Neuronal stem cell (in vitro differentiated cells): ENCODE data around the gene CHRNA1.

Experiments
- DNase-seq: peaks from one replicate; pipeline ENCODE4 v3.0.0-alpha.2; 2013; ENCODE audit warnings: low spot score
- H2AFZ ChIP-seq: one replicate; pipeline ENCODE4 v1.6.1; 2013; ENCODE audit warnings: mild to moderate bottlenecking, low read length, inconsistent platforms
- H2AK5ac ChIP-seq: 2 replicates; pipeline ENCODE4 v1.6.1; 2013; ENCODE audit warnings: low read depth, mild to moderate bottlenecking, inconsistent platforms, low read length, moderate library complexity, mixed read lengths
- H2BK120ac ChIP-seq: 2 replicates; pipeline ENCODE4 v1.6.1; 2013; ENCODE audit warnings: low read depth, mild to moderate bottlenecking, inconsistent platforms, low read length, moderate library complexity, mixed read lengths
- H2BK12ac ChIP-seq: one replicate; pipeline ENCODE4 v1.6.1; 2013; ENCODE audit warnings: low read length, inconsistent platforms
- H2BK15ac ChIP-seq: 2 replicates; pipeline ENCODE4 v1.6.1; 2013; ENCODE audit warnings: mild to moderate bottlenecking, low read length, inconsistent platforms, mixed read lengths
- H2BK5ac ChIP-seq: one replicate; pipeline ENCODE4 v1.6.1; 2013; ENCODE audit warnings: inconsistent platforms, mild to moderate bottlenecking, low read length, moderate library complexity
- H3K14ac ChIP-seq: one replicate; pipeline ENCODE4 v1.6.1; 2013; ENCODE audit warnings: low read length, inconsistent platforms
- H3K18ac ChIP-seq: 2 replicates; pipeline ENCODE4 v1.6.1; 2013; ENCODE audit warnings: low read length, inconsistent platforms
- H3K23ac ChIP-seq: 2 replicates; pipeline ENCODE4 v1.6.1; 2013; ENCODE audit warnings: low read depth, mild to moderate bottlenecking, mixed read lengths, low read length, inconsistent platforms; ENCODE audit not compliant: poor library complexity
- H3K27ac ChIP-seq: replicated peaks from 3 replicates; pipeline ENCODE4 v1.5.1; 2013; ENCODE audit warnings: low read length, inconsistent platforms
- H3K27me3 ChIP-seq, 3 experiments: 2 replicates each; pipeline ENCODE4 v1.6.1; 2013; ENCODE audit warnings: low read length in 3 of 3, mild to moderate bottlenecking in 2 of 3, inconsistent platforms in 1 of 3, low read depth in 1 of 3, mixed read lengths in 1 of 3, moderate library complexity in 1 of 3; ENCODE audit not compliant: control insufficient read depth in 3 of 3, insufficient read depth in 3 of 3
- H3K36me3 ChIP-seq, 2 donors: replicated peaks in 1 of 2; 2 replicates each; pipeline ENCODE4 v1.6.1; 2013; ENCODE audit warnings: low read length in 2 of 2; ENCODE audit not compliant: control insufficient read depth in 2 of 2, insufficient read depth in 2 of 2
- H3K4ac ChIP-seq: 2 replicates; pipeline ENCODE4 v1.6.1; 2013; ENCODE audit warnings: inconsistent platforms, mild to moderate bottlenecking, low read length, moderate library complexity
- H3K4me1 ChIP-seq, 2 donors: 1 replicate in 1 of 2; 2 replicates in 1 of 2; pipeline ENCODE4 v1.6.1; 2013; ENCODE audit warnings: low read length in 2 of 2, low read depth in 1 of 2; ENCODE audit not compliant: control insufficient read depth in 2 of 2, insufficient read depth in 1 of 2
- H3K4me2 ChIP-seq: one replicate; pipeline ENCODE4 v1.6.1; 2013; ENCODE audit warnings: mild to moderate bottlenecking, low read length, inconsistent platforms; ENCODE audit not compliant: insufficient read depth, poor library complexity, severe bottlenecking
- H3K4me3 ChIP-seq, 2 donors: 2 replicates each; pipeline ENCODE4 v1.5.1; 2013; ENCODE audit warnings: low read length in 2 of 2, mild to moderate bottlenecking in 2 of 2, inconsistent platforms in 1 of 2, moderate library complexity in 1 of 2
- H3K79me1 ChIP-seq: one replicate; pipeline ENCODE4 v1.6.1; 2013; ENCODE audit warnings: low read depth, mild to moderate bottlenecking, inconsistent platforms, low read length, moderate library complexity
- H3K9ac ChIP-seq: one replicate; pipeline ENCODE4 v1.6.1; 2013; ENCODE audit warnings: mild to moderate bottlenecking, low read depth, low read length, inconsistent platforms; ENCODE audit not compliant: poor library complexity
- H3K9me3 ChIP-seq, 2 donors: replicated peaks in 1 of 2; 2 replicates each; pipeline versions ENCODE3 to v1.6.1; 2013; ENCODE audit warnings: low read length in 2 of 2, mild to moderate bottlenecking in 2 of 2, inconsistent platforms in 1 of 2, low read depth in 1 of 2, mixed read lengths in 1 of 2, moderate library complexity in 1 of 2; ENCODE audit not compliant: control insufficient read depth in 2 of 2, insufficient read depth in 1 of 2
- H4K8ac ChIP-seq: one replicate; pipeline ENCODE4 v1.6.1; 2013; ENCODE audit warnings: low read depth, mild to moderate bottlenecking, inconsistent platforms, low read length, moderate library complexity
- H4K91ac ChIP-seq: one replicate; pipeline ENCODE4 v1.6.1; 2013; ENCODE audit warnings: low read length, low read depth, mild to moderate bottlenecking, inconsistent platforms; ENCODE audit not compliant: poor library complexity
- WGBS, 2 donors: extraction: QIAGEN DNeasy Blood & Tissue Kit; methylation state at CpG; one replicate each; pipeline ENCODE4 v1.1.7; 2013; ENCODE audit warnings: missing lambda C conversion rate in 2 of 2, mixed read lengths in 1 of 2; ENCODE audit not compliant: insufficient read length in 2 of 2, insufficient replicate concordance in 1 of 2; ENCODE audit errors: extremely low coverage in 2 of 2; 5-methylcytosine and 5-hydroxymethylcytosine counted together

CHRNA1 gene

GRCh38 chr2:174718591-174718990, 45.7 kb downstream of the CHRNA1 start:
- H2AFZ ChIP-seq, result no peak overlapping the region
- H3K36me3 ChIP-seq, result no peaks in the 10 kb centered on the region
- no peak overlapping the region for H3K4ac ChIP-seq
- no peaks in the 10 kb centered on the region for H3K79me1 ChIP-seq
- H3K14ac ChIP-seq, result no peak overlapping the region
- no peak overlapping the region for H4K91ac ChIP-seq
- H3K18ac ChIP-seq, result no peak overlapping the region
- no CpG with 5 or more reads among the region's 4 CpGs for WGBS, 2 donors
- no peak overlapping the region for H4K8ac ChIP-seq
- no peak overlapping the region for H3K23ac ChIP-seq
- H3K4me2 ChIP-seq, result no peak overlapping the region
- no peak overlapping the region for H3K4me3 ChIP-seq
- no peaks in the 10 kb centered on the region for H3K4me1 ChIP-seq
- peaks cover 0 to 2% of the 10 kb centered on the region in 2 donors for H3K9me3 ChIP-seq
- H3K9ac ChIP-seq, result no peak overlapping the region
- H3K27ac ChIP-seq, result no peak overlapping the region
- no peak overlapping the region for H2BK120ac ChIP-seq
- no peak for DNase-seq
- H2BK15ac ChIP-seq, result no peak overlapping the region
- H2BK12ac ChIP-seq, result no peak overlapping the region
- no peak overlapping the region for H2BK5ac ChIP-seq
- peaks cover 0 to 3% (median 0%) of the 10 kb centered on the region in 3 experiments for H3K27me3 ChIP-seq
- no peak overlapping the region for H2AK5ac ChIP-seq

GRCh38 chr2:174717916-174718315, 46.4 kb downstream of the CHRNA1 start:
- no CpG with 5 or more reads among the region's 3 CpGs for WGBS, 2 donors
- no peak overlapping the region for H3K23ac ChIP-seq
- H2BK12ac ChIP-seq, result no peak overlapping the region
- H3K14ac ChIP-seq, result no peak overlapping the region
- H3K4me3 ChIP-seq, result no peak overlapping the region
- no peak overlapping the region for H3K27ac ChIP-seq
- H2BK15ac ChIP-seq, result no peak overlapping the region
- H3K4me2 ChIP-seq, result no peak overlapping the region
- no peak overlapping the region for H2BK120ac ChIP-seq
- H3K4ac ChIP-seq, result no peak overlapping the region
- H3K9me3 ChIP-seq, result peaks cover 0 to 2% of the 10 kb centered on the region in 2 donors
- no peak for DNase-seq
- H3K18ac ChIP-seq, result peak overlapping the region; percentile 21
- no peak overlapping the region for H3K9ac ChIP-seq
- H3K36me3 ChIP-seq, result no peaks in the 10 kb centered on the region
- H3K4me1 ChIP-seq, result no peaks in the 10 kb centered on the region
- H3K27me3 ChIP-seq, result peaks cover 0 to 5% (median 0%) of the 10 kb centered on the region in 3 experiments
- H3K79me1 ChIP-seq, result no peaks in the 10 kb centered on the region
- H2AFZ ChIP-seq, result no peak overlapping the region
- H2BK5ac ChIP-seq, result no peak overlapping the region
- H4K8ac ChIP-seq, result no peak overlapping the region
- no peak overlapping the region for H4K91ac ChIP-seq
- no peak overlapping the region for H2AK5ac ChIP-seq

GRCh38 chr2:174717273-174717672, 47.0 kb downstream of the CHRNA1 start:
- Histone ChIP-seq H2AK5ac (no peak overlapping the region), H3K14ac (no peak overlapping the region), H3K9me3 (peaks cover 0 to 2% of the 10 kb centered on the region in 2 donors), H3K23ac (no peak overlapping the region), H3K79me1 (no peaks in the 10 kb centered on the region), H2BK15ac (no peak overlapping the region), H3K4ac (no peak overlapping the region), H3K27me3 (peaks cover 0 to 7% (median 0%) of the 10 kb centered on the region in 3 experiments), H3K4me2 (no peak overlapping the region), H3K18ac (no peak overlapping the region), H2BK120ac (no peak overlapping the region), H4K8ac (no peak overlapping the region), H3K27ac (no peak overlapping the region), H3K4me3 (no peak overlapping the region), H3K9ac (no peak overlapping the region), H2BK5ac (no peak overlapping the region), H2AFZ (no peak overlapping the region), H3K4me1 (no peaks in the 10 kb centered on the region), H4K91ac (no peak overlapping the region), H3K36me3 (no peaks in the 10 kb centered on the region), H2BK12ac (no peak overlapping the region)
- no CpG with 5 or more reads among the region's 6 CpGs for WGBS, 2 donors
- DNase-seq, result no peak

GRCh38 chr2:174716785-174717184, 47.5 kb downstream of the CHRNA1 start:
- Histone ChIP-seq H2AK5ac (no peak overlapping the region), H3K4me3 (peak overlapping the region in 1 of 2 donors; percentile 56), H2BK15ac (no peak overlapping the region), H2BK12ac (no peak overlapping the region), H3K9ac (no peak overlapping the region), H2BK120ac (no peak overlapping the region), H3K9me3 (peaks cover 0 to 2% of the 10 kb centered on the region in 2 donors), H3K23ac (no peak overlapping the region), H3K27ac (no peak overlapping the region), H3K4me1 (no peaks in the 10 kb centered on the region), H3K4ac (no peak overlapping the region), H3K79me1 (no peaks in the 10 kb centered on the region), H3K36me3 (no peaks in the 10 kb centered on the region), H2AFZ (no peak overlapping the region), H3K27me3 (peaks cover 0 to 7% (median 0%) of the 10 kb centered on the region in 3 experiments), H4K8ac (no peak overlapping the region), H4K91ac (no peak overlapping the region), H3K14ac (no peak overlapping the region), H2BK5ac (no peak overlapping the region), H3K4me2 (no peak overlapping the region), H3K18ac (no peak overlapping the region)
- no CpG with 5 or more reads among the region's 3 CpGs for WGBS, 2 donors
- DNase-seq, result no peak
